CD4-positive, alpha-beta T cell treated with Interleukin-17A for 1 hour (primary cell): ENCODE data around the gene TLE4.
"Not testable (repeated sequence)": the region's sequence is repeated elsewhere in the genome, so short reads cannot be mapped to it uniquely, and the experiment has no call there.

ENCODE experiments used
- DNase-seq: peaks from one replicate; pipeline ENCODE4 v3.0.0-alpha.2; 2020

The TLE4 gene

DNA sequence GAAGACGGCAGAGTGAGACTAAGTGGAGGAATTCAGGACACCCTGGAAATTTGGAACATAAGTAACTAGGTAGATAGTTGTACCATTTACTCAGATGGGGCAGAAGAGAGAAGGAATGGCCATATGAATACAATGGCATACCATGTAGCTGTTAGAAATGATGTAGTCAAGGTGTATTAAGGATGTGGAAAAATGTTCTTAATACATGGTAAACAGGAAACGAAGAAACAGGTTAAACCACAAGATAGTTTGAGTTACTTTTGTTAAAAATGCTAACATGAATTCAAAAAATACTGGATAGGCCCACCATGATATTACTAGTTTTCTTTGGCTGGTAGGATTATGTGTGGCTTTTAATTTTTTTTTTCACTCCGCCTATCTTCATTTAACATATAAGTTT is 68.3 kb downstream of the TLE4 start:
- DNase-seq = not testable (repeated sequence)

GRCh38 chr9:79641070-79641469 is 69.3 kb downstream of the TLE4 start:
- no peak for DNase-seq

GRCh38 chr9:79642671-79643070 is 70.9 kb downstream of the TLE4 start:
- no peak for DNase-seq

DNA sequence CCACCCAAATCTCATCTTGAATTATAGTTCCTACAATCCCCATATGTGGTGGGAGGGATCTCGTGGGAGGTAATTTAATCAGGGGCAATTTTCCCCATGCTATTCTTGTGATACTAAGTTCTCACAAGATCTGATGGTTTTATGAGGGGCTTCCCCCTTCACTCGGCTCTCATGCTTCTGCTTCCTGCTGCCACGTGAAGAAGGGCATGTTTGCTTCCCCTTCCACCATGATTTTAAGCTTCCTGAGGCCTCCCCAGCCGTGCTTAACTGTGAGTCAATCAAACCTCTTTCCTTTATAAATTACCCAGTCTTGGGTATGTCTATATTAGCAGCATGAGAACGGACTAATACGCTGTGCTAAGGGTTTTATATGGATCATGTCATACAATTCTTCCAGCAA is 72.3 kb downstream of the TLE4 start:
- DNase-seq = no peak

DNA sequence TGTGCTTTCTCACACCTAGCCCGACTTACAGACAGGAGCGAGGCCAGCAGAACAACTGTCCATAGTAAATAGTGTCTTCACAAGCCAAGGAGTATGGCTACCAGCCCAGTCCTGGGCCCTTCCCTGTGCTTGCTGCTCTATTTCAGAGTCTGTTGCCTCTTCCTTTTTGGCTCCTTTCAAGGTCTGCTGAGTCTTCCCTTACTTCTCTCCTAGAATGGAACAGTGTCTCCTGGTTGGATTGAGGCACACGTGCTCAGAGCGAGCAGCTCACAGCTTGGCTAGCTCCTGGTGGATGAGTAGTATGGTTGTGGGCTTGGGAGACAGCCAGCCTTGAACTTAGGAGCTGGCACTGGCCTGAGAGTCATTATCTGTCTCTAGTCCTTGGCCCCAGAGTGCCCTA is 72.8 kb downstream of the TLE4 start:
- no peak for DNase-seq

GRCh38 chr9:79645110-79645509 is 73.3 kb downstream of the TLE4 start:
- DNase-seq = no peak

- no peak for DNase-seq
Observed at GRCh38 chr9:79646096-79646495, 74.3 kb downstream of the TLE4 start.

DNA sequence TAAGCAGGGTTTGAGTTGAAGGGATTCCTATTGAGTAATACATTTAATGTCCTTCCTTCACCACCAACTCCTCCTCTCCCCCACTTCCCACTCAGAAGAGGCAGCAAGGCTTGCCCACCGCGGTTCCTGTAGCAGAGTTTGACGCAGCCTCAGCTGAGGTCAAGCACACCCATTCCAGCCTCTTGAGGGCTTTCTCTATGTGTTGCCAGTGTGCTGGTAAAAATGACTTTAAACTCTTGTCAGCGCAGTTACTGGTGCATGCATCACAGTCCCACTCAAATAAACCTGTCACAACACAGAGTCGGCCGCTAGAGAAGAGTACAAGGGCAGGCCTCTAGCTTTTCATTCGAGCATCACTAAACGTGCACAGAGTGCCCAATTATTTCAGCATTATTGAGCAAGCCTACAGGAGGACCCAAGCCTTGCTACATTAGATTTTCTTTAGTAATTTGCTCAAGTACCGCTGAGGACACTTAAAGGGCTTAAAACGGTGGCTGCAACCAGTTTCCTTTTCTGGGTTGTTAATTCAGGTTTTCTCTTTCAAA is 79.6 kb downstream of the TLE4 start:
- no peak for DNase-seq

DNA sequence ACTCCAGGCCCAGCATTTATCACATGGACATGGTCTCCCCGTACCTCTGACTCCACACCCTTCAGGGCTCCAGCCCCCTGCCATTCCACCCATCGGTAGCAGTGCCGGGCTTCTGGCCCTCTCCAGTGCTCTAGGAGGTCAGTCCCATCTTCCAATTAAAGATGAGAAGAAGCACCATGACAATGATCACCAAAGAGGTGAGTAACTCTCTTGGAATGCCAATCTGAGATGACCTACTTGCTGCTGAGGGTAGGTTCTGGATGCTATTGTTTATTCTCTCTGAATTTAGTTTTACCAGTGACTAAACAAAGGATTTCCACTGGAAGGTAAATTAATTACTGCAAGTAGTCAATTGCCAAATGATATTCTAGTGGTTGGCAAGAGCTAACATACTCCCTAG is 80.8 kb downstream of the TLE4 start:
- no peak for DNase-seq

DNA sequence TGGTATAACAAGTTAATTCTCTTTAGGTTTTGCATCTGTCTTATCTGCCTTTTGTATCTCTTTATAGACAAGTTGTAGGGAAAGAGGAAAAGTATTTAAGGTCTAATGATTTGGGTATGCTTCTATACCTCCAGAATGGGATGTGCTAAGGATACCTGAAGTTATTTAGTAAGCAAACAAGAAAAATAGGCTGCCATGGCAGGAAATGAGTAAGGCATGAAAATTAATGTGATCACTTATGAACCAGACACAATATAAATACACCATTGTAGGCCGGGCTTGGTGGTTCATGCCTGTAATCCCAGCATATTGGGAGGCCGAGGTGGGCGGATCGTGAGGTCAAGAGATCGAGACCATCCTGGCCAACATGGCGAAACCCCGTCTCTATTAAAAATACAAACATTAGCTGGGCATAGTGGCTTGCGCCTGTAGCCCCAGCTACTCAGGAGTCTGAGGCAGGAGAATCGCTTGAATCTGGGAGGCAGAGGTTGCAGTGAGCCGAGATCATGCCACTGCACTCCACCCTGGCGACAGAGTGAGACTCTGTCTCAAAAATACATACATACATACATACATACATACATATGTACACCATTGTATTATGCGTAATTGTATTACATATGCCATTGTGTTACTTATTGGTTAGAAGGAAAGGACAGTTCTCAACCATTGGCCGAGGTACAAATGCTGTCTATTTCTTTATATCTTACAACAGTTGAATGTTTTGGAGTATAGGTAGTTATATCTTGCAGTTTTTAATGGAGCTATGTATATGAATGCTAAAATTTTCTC is 83.0 kb downstream of the TLE4 start:
- not testable (repeated sequence) for DNase-seq

DNA sequence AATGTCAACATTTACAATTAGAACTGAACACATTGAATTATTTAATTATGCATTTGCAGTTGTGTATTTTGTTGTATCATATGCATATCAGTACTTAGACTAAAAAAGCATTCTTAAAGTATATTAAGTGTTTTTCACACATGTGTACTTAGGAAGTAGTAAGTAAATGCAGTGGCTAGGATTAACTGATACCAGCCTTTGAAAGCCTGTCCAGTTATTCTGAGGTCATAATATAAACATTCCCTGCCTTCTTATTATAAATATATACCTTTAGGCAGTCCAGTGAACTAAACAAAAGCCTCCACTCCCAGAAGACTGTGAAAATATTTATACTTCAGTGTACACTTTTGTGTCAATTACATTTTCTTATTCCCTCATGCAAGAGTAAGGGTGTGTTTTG is 83.8 kb downstream of the TLE4 start:
- DNase-seq = no peak

DNA sequence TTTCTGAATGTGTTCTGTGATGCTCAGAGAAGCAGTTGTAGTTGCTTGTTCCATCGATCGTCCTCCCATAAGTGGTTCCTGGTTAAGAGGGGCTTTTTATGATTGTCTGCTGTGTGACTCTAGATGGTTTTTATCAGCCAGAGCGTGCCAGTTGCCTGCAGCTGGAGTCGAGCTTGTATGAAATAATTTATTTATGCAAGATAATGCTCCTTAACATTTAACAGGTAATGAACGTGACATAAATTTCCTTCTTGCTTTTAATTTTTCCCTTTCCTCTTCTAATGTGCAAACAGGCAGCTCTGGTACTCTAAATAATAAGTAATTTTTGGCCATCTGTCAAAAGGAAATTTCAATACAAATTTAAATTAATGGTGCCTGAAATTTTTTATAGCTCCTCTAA is 84.4 kb downstream of the TLE4 start:
- DNase-seq = no peak

DNA sequence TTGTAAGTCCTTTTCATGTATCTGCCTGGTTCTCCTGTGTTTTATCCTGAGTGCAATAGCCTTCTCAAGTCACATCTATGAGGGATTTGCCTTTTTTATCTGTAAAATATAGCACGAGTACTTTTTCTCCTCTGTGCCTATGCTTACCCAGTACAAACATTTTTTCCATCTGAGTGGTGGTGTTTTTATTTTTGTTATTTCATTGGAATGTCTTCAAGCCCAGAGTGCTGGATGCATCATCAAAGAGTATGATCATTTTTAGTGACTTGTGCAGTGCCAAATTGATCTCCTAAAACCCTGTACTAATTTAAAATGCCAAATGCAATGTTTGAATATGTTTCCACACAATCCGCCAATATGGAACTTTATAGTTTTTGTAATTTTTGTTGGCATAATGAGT is 86.1 kb downstream of the TLE4 start:
- DNase-seq = no peak

DNA sequence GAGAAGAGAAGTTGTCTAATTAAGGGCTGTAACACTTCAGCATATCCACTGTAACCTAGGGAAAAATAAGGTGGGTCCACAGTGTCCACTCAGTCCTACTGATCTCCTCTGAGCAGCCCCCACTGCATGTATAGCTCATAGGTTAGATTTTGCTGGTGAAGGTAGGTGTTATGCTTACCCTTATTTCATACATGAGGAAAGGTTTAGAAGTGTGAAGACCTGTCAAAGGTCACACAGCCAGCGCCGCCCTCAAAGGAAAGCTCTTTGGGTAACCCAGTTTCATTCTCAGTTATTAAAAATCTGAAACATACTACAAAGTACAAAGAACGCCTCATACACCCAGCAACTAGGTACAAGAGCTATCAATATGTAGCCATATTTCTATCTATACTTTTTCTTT is 87.2 kb downstream of the TLE4 start:
- no peak for DNase-seq

GRCh38 chr9:79660615-79661014 is 88.8 kb downstream of the TLE4 start:
- DNase-seq = no peak

GRCh38 chr9:79661279-79661678 is 89.5 kb downstream of the TLE4 start:
- no peak for DNase-seq

- no peak for DNase-seq
Observed at GRCh38 chr9:79661886-79662536, 90.2 kb downstream of the TLE4 start.

DNA sequence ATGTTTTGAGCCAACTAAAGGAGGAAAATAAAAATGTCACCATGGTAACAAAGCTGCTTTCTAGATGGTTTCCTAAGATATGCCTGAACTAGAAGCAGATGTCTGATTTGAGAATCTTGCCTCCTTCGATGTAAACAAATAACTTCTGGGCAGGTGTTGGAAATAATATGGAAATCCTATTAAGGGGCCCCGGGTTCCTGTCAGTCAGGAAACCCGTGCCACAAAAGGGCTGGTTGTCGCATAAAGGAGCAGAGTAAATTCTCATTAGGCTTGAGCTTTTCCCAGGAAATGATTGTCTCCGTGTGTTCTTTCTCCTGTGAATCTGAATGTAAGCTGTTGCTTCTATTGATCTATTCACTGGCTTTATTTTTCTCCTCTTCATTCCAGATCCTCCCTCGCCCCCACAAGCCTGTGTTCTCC is 90.8 kb downstream of the TLE4 start:
- peak; percentile 30 for DNase-seq

GRCh38 chr9:79663300-79663699 is 91.5 kb downstream of the TLE4 start:
- DNase-seq = no peak

- DNase-seq = no peak
Observed at GRCh38 chr9:79663878-79664277, 92.1 kb downstream of the TLE4 start.

DNA sequence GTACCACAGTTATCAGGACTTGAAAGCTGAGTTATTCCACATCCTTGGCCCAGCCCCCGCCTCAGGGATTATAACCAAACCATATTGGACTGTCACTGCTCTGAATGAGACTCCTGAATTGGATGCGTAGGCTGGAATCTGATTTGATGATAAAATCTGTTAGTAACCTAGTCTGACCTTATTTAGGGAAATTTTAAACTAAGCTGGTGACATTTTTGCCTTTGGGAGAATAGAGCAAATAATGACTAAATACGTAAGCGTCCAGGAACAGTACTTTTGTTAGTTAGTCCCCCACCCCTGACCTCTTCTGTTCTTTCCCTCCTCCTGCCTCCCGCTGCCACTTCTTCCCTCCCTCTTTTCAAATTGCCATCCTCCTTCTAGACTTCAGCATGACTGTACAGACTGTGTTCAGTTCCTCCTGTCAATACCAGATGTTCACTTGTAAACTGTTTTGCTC is 92.6 kb downstream of the TLE4 start:
- DNase-seq = no peak

- DNase-seq = no peak
Observed at GRCh38 chr9:79665369-79665768, 93.6 kb downstream of the TLE4 start.

DNA sequence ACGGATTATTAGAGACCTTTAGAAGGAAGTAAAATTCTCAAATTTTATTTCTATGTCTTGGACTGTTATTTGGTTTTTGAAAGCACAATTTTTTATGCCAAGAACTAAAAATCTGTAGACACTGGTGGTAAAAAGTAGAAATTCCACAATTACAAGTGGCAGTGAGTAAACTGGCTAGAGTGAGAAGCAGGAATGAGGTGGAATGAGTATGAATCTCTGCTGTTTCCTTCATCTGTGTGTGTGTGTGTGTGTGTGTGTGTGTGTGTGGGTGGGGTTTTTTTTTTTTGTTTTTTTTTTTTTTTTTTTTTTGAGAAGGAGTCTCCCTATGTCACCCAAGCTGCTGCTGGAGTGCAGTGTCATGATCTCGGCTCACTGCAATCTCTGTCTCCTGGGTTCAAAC is 94.2 kb downstream of the TLE4 start:
- no peak for DNase-seq

DNA sequence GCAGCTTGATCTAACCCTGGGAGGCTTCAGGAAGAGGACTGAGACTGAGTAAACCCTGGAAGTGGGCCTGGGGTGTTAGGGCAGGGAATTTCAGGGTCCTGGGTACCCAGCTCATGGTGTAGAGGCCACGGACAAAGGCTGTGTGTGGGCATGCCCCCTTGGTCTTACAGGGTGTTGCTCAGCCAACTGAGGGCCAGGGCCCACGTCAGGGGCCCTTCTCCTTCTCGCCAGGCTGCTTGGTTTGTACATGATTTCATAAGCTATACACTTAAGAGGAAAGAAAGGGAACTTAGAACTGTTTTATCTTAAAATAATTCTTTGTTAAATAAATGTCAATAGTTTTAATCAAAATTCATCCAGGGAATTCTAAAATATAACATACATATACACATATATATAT is 95.4 kb downstream of the TLE4 start:
- no peak for DNase-seq
